Gastroesophageal sphincter (tissue), 3 donors: ENCODE results near the gene FGD5.

Experiments
- CTCF ChIP-seq, 4 experiments: fragments of 200-600 bp in 2 of 4; fragments of 450-650 bp in 2 of 4; sonication (generic) in 1 of 4; IDR thresholded peaks; one replicate each; pipeline ENCODE4 v1.5.1; 2017 to 2019; ENCODE audit warnings: antibody characterized with exemption in 4 of 4, mild to moderate bottlenecking in 2 of 4, moderate library complexity in 2 of 4
- POLR2A ChIP-seq, 2 donors: fragments of 450-650 bp; IDR thresholded peaks; one replicate each; pipeline ENCODE4 v1.6.1; 2017; ENCODE audit warnings: antibody characterized with exemption in 2 of 2, mild to moderate bottlenecking in 2 of 2, moderate library complexity in 1 of 2

DNA sequence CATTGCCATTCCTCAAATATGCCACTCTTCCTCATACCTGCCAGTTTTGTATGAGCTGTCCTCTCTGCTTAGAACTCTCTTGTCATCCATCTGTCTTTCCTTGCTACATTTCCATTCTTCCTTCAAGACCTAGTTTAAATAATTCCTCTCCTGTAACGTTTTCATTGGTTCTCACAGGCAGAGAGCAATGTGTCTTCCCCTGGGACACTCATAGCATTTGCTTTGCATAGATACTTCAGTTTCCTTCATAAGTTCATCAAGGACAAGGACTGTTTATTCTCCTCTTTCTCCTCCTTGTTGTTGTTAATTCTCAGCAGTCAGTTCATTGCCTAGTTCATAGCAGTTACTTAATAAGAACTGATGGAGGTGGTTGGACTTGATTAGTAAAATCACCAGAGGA is 139.2 kb downstream of the FGD5 start:
- TF ChIP-seq CTCF (IDR thresholded peaks at IDR 0.05) = no peak
- TF ChIP-seq POLR2A (IDR thresholded peaks at IDR 0.05) = no peak
